ENCODE results near the gene CD82. TPM values are rescaled to one million over a fixed set of nuclear protein-coding genes. Genes with fewer than 3 reads are reported as not detected.

The CD82 gene
- total RNA-seq, 2 experiments from 2014 or later = 1.2 to 6.4 TPM

- TF ChIP-seq EZH2phosphoT487 (IDR thresholded peaks at IDR 0.05; ENCODE audit: borderline replicate concordance, low read depth, low read length) = no peak
- TF ChIP-seq, protein P1, sequence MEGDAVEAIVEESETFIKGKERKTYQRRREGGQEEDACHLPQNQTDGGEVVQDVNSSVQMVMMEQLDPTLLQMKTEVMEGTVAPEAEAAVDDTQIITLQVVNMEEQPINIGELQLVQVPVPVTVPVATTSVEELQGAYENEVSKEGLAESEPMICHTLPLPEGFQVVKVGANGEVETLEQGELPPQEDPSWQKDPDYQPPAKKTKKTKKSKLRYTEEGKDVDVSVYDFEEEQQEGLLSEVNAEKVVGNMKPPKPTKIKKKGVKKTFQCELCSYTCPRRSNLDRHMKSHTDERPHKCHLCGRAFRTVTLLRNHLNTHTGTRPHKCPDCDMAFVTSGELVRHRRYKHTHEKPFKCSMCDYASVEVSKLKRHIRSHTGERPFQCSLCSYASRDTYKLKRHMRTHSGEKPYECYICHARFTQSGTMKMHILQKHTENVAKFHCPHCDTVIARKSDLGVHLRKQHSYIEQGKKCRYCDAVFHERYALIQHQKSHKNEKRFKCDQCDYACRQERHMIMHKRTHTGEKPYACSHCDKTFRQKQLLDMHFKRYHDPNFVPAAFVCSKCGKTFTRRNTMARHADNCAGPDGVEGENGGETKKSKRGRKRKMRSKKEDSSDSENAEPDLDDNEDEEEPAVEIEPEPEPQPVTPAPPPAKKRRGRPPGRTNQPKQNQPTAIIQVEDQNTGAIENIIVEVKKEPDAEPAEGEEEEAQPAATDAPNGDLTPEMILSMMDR (conservative IDR thresholded peaks at IDR 0.05; ENCODE audit: low read length) = no peak
- DNase-seq (ENCODE audit: low spot score) = no peak
- intact Hi-C loops (cut with micrococcal nuclease; ENCODE audit: unreplicated experiment) = loop anchor here (5.0 kb wide), 1 partner anchor 272 kb away; no protein-coding TSS in a partner anchor
- Histone ChIP-seq H3K79me2 (ENCODE audit: insufficient read depth, low read depth, low read length) (no peaks in the 10 kb centered on the region), H3K27ac (ENCODE audit: low read depth, low read length, poor library complexity, severe bottlenecking) (no peak overlapping the region), H4K20me1 (ENCODE audit: insufficient read depth, low read length) (no peaks in the 10 kb centered on the region), H3K4me1 (ENCODE audit: insufficient read depth, low read length, poor library complexity, severe bottlenecking) (peaks cover 6% of the 10 kb centered on the region), H3K4me3 (ENCODE audit: low read depth, low read length, poor library complexity, severe bottlenecking) (no peak overlapping the region), H3K4me2 (ENCODE audit: low read length) (no peak overlapping the region), H3K9me3 (ENCODE audit: low read length) (no peaks in the 10 kb centered on the region), H3K36me3 (ENCODE audit: insufficient read depth, low read length) (no peaks in the 10 kb centered on the region), H2AFZ (ENCODE audit: low read length) (no peak overlapping the region), H3K9me2 (ENCODE audit: insufficient read depth, low read length) (no peaks in the 10 kb centered on the region)
- BruUV-seq (replicated peaks) = no TSS peak
- ChIA-PET CTCF (ENCODE audit: unreplicated experiment) (no interaction called here), POLR2A (no interaction called here)
Observed at GRCh38 chr11:44620328-44620725, 54.9 kb downstream of the CD82 start.

- no peak overlapping the region for H3K27ac ChIP-seq (ENCODE audit: low read depth, low read length, poor library complexity, severe bottlenecking)
- intact Hi-C loops (cut with micrococcal nuclease; ENCODE audit: unreplicated experiment) = loop anchor here (1.0 to 5.0 kb wide), 3 partner anchors 154 to 290 kb away; no protein-coding TSS in a partner anchor
- H3K4me2 ChIP-seq (ENCODE audit: low read length) = no peak overlapping the region
- no TSS peak for BruUV-seq (replicated peaks)
- H3K36me3 ChIP-seq (ENCODE audit: insufficient read depth, low read length) = no peaks in the 10 kb centered on the region
- H3K4me1 ChIP-seq (ENCODE audit: insufficient read depth, low read length, poor library complexity, severe bottlenecking) = peaks cover 5% of the 10 kb centered on the region
- H4K20me1 ChIP-seq (ENCODE audit: insufficient read depth, low read length) = no peaks in the 10 kb centered on the region
- peak; percentile 62 for DNase-seq (ENCODE audit: low spot score)
- ChIA-PET POLR2A (no interaction called here), CTCF (ENCODE audit: unreplicated experiment) (no interaction called here)
- no peaks in the 10 kb centered on the region for H3K9me3 ChIP-seq (ENCODE audit: low read length)
- TF ChIP-seq, protein P1 (conservative IDR thresholded peaks at IDR 0.05; ENCODE audit: low read length) = peak; percentile 91
- no peak for TF ChIP-seq EZH2phosphoT487 (IDR thresholded peaks at IDR 0.05; ENCODE audit: borderline replicate concordance, low read depth, low read length)
- H2AFZ ChIP-seq (ENCODE audit: low read length) = no peak overlapping the region
- no peaks in the 10 kb centered on the region for H3K79me2 ChIP-seq (ENCODE audit: insufficient read depth, low read depth, low read length)
- no peak overlapping the region for H3K4me3 ChIP-seq (ENCODE audit: low read depth, low read length, poor library complexity, severe bottlenecking)
- no peaks in the 10 kb centered on the region for H3K9me2 ChIP-seq (ENCODE audit: insufficient read depth, low read length)
Observed at GRCh38 chr11:44621140-44621681, 55.7 kb downstream of the CD82 start.

GRCh38 chr11:44621784-44622183 is 56.3 kb downstream of the CD82 start:
- ChIA-PET POLR2A (no interaction called here), CTCF (ENCODE audit: unreplicated experiment) (no interaction called here)
- no peaks in the 10 kb centered on the region for H3K79me2 ChIP-seq (ENCODE audit: insufficient read depth, low read depth, low read length)
- no peaks in the 10 kb centered on the region for H3K36me3 ChIP-seq (ENCODE audit: insufficient read depth, low read length)
- no peaks in the 10 kb centered on the region for H3K9me3 ChIP-seq (ENCODE audit: low read length)
- no peak for TF ChIP-seq EZH2phosphoT487 (IDR thresholded peaks at IDR 0.05; ENCODE audit: borderline replicate concordance, low read depth, low read length)
- TF ChIP-seq, protein P1 (conservative IDR thresholded peaks at IDR 0.05; ENCODE audit: low read length) = no peak
- no TSS peak for BruUV-seq (replicated peaks)
- no peaks in the 10 kb centered on the region for H3K9me2 ChIP-seq (ENCODE audit: insufficient read depth, low read length)
- no peak overlapping the region for H3K27ac ChIP-seq (ENCODE audit: low read depth, low read length, poor library complexity, severe bottlenecking)
- no peak for DNase-seq (ENCODE audit: low spot score)
- no peak overlapping the region for H2AFZ ChIP-seq (ENCODE audit: low read length)
- no peaks in the 10 kb centered on the region for H4K20me1 ChIP-seq (ENCODE audit: insufficient read depth, low read length)
- H3K4me1 ChIP-seq (ENCODE audit: insufficient read depth, low read length, poor library complexity, severe bottlenecking) = no peaks in the 10 kb centered on the region
- no peak overlapping the region for H3K4me2 ChIP-seq (ENCODE audit: low read length)
- intact Hi-C loops (cut with micrococcal nuclease; ENCODE audit: unreplicated experiment) = loop anchor here (1.0 to 5.0 kb wide), 3 partner anchors 154 to 290 kb away; no protein-coding TSS in a partner anchor
- no peak overlapping the region for H3K4me3 ChIP-seq (ENCODE audit: low read depth, low read length, poor library complexity, severe bottlenecking)
